Type B pancreatic cell (in vitro differentiated cells): ENCODE measurements around the gene CARHSP1. TPM values are rescaled to one million over a fixed set of nuclear protein-coding genes. Genes with fewer than 3 reads are reported as not detected.

Source experiments
- DNase-seq: peaks from one replicate; pipeline ENCODE4 v3.0.0; 2021; ENCODE audit warnings: mixed read lengths; ENCODE audit not compliant: unreplicated experiment; ENCODE audit errors: extremely low spot score
- H3K27ac Mint-ChIP-seq: 2 replicates; pipeline ENCODE4 v1.8.0; 2021; ENCODE audit warnings: mild to moderate bottlenecking, mixed read lengths
- H3K27me3 Mint-ChIP-seq: 2 replicates; pipeline ENCODE4 v1.8.0; 2021; ENCODE audit warnings: mixed read lengths
- H3K36me3 Mint-ChIP-seq: 2 replicates; pipeline ENCODE4 v1.8.0; 2021; ENCODE audit warnings: mixed read lengths
- H3K4me1 Mint-ChIP-seq: one replicate; pipeline ENCODE4 v1.8.0; 2021; ENCODE audit warnings: mixed read lengths; ENCODE audit not compliant: unreplicated experiment
- H3K4me3 Mint-ChIP-seq: 2 replicates; pipeline ENCODE4 v1.8.0; 2021; ENCODE audit warnings: mild to moderate bottlenecking, mixed read lengths
- H3K9me3 Mint-ChIP-seq: 2 replicates; pipeline ENCODE4 v1.8.0; 2021; ENCODE audit warnings: mixed read lengths
- total RNA-seq: library from RNA; stranded (reverse); gene quantifications from 2 replicates; pipeline ENCODE4 v1.2.1, GENCODE V29; 2021; ENCODE audit warnings: low replicate concordance
- TF ChIP-seq, protein P1 (sequence below): fragments of 200-600 bp; sonication (generic); conservative IDR thresholded peaks from 2 replicates; pipeline ENCODE4 v1.5.0; 2021; ENCODE audit warnings: antibody characterized with exemption, mild to moderate bottlenecking

The CARHSP1 gene
- total RNA-seq, 1 donor from 2014 or later, result 84.6 TPM

DNA sequence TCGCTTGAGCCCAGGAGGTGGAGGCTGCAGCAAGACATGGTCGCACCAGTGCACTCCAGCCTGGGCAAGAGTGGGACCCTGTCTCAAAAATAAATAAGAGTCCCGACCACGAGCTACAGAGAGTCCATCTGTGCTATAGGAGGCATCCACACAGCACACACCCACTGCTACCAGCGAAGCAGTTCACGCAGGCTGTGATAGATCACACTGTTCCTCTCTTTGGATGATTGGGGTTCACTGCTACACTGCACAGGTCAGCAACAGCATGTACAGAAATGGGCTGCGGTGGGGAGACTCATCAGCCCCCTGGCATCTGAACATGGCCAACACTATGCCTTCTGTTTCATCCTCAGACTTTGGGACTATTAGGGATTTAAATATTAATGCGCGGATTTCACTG, 37.4 kb downstream of the CARHSP1 start:
- TF ChIP-seq, protein P1, sequence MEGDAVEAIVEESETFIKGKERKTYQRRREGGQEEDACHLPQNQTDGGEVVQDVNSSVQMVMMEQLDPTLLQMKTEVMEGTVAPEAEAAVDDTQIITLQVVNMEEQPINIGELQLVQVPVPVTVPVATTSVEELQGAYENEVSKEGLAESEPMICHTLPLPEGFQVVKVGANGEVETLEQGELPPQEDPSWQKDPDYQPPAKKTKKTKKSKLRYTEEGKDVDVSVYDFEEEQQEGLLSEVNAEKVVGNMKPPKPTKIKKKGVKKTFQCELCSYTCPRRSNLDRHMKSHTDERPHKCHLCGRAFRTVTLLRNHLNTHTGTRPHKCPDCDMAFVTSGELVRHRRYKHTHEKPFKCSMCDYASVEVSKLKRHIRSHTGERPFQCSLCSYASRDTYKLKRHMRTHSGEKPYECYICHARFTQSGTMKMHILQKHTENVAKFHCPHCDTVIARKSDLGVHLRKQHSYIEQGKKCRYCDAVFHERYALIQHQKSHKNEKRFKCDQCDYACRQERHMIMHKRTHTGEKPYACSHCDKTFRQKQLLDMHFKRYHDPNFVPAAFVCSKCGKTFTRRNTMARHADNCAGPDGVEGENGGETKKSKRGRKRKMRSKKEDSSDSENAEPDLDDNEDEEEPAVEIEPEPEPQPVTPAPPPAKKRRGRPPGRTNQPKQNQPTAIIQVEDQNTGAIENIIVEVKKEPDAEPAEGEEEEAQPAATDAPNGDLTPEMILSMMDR, result no peak
- Mint-ChIP-seq H3K27ac (peak overlapping the region; percentile 16), H3K4me1 (no peaks in the 10 kb centered on the region), H3K4me3 (no peak overlapping the region), H3K27me3 (no peaks in the 10 kb centered on the region), H3K36me3 (peaks cover 21% of the 10 kb centered on the region), H3K9me3 (no peaks in the 10 kb centered on the region)
- DNase-seq, result no peak

GRCh38 chr16:8828541-8829165, 40.2 kb downstream of the CARHSP1 start:
- Mint-ChIP-seq H3K27me3 (no peaks in the 10 kb centered on the region), H3K4me1 (no peaks in the 10 kb centered on the region), H3K36me3 (peaks cover 27% of the 10 kb centered on the region), H3K9me3 (no peaks in the 10 kb centered on the region), H3K27ac (no peak overlapping the region), H3K4me3 (no peak overlapping the region)
- DNase-seq, result no peak
- TF ChIP-seq, protein P1, result no peak

DNA sequence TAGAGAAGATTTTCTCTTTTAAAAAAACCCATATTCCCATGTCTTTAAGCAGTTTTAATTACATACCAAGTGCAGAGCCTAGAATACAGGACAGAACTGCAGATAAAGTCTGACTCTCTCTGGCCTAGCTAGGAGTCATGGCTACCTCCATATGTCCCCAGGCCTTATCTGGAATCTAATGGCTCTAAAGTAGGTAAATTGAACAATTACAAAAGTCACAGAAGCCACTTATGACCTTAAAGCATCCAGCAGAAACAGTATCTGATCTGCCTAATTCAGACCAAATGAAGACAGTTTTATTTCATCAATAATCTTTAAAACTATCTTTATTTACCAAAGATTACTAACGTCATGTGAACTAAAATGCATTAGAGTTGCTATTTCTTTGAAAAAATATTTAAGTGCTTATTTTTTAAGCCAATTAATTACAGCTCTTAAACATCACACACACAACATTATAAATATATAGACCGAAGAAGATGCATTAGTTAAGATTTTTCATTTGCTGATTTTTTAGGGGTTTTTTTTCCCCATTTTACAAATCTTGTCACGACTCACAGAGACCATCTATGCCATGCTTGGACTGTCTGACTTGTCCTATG, 42.4 kb downstream of the CARHSP1 start:
- H3K27ac Mint-ChIP-seq, result no peak overlapping the region
- no peaks in the 10 kb centered on the region for H3K9me3 Mint-ChIP-seq
- TF ChIP-seq, protein P1, result no peak
- peaks cover 22% of the 10 kb centered on the region for H3K36me3 Mint-ChIP-seq
- no peak for DNase-seq
- H3K4me1 Mint-ChIP-seq, result no peaks in the 10 kb centered on the region
- H3K4me3 Mint-ChIP-seq, result no peak overlapping the region
- H3K27me3 Mint-ChIP-seq, result no peaks in the 10 kb centered on the region

- Mint-ChIP-seq H3K27ac (no peak overlapping the region), H3K36me3 (peaks cover 19% of the 10 kb centered on the region)
- TF ChIP-seq, protein P1, result no peak
These were observed 46.4 kb downstream of the CARHSP1 start for GRCh38 chr16:8822403-8822802.

DNA sequence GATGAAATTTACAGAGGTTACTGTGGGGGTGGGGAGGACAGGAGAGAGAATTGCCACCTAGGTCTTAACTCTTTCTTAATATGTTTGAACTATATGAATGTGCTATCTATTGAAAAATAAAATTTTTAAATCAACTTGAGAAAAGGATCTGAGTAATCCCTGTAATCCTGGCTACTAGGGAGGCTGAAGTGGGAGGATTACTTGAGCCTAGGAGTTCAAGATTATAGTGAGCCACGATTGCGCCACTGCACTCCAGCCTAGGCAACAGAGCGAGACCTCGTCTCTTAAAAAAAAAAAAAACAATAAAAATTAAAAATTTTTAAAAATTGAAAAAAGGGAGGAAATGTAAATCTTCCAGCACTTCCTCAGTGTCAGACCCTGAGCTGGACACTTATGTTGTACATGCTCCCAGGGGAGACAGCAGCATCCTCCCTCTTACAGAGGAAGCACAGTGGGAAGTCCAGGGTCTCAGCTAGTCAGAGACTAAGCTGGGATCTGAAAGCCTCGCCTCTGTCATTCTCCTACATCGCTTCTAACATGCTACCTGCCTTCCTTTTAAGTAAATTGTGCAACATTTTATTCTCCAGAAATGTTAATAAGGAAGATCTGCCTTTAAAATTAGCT, 49.3 kb downstream of the CARHSP1 start:
- Mint-ChIP-seq H3K36me3 (peaks cover 31% of the 10 kb centered on the region), H3K27me3 (no peaks in the 10 kb centered on the region), H3K4me3 (no peak overlapping the region), H3K4me1 (no peaks in the 10 kb centered on the region), H3K27ac (no peak overlapping the region), H3K9me3 (no peaks in the 10 kb centered on the region)
- TF ChIP-seq, protein P1, result no peak
- DNase-seq, result no peak

More at GRCh38 chr16:8822403-8822802, 46.4 kb downstream of the CARHSP1 start:
- no peak for DNase-seq
- H3K9me3 Mint-ChIP-seq, result no peaks in the 10 kb centered on the region
- H3K4me1 Mint-ChIP-seq, result no peaks in the 10 kb centered on the region
- no peak overlapping the region for H3K4me3 Mint-ChIP-seq
- H3K27me3 Mint-ChIP-seq, result no peaks in the 10 kb centered on the region
